CD4-positive, alpha-beta T cell treated with Interleukin-12 subunit alpha and Interleukin-12 subunit beta, for 1 hour (primary cell): ENCODE measurements around the gene TK1.
"Not testable (repeated sequence)": the region's sequence is repeated elsewhere in the genome, so short reads cannot be mapped to it uniquely, and the experiment has no call there.

Experiments
- DNase-seq: peaks from one replicate; pipeline ENCODE4 v3.0.0-alpha.2; 2020

TK1 gene

DNA sequence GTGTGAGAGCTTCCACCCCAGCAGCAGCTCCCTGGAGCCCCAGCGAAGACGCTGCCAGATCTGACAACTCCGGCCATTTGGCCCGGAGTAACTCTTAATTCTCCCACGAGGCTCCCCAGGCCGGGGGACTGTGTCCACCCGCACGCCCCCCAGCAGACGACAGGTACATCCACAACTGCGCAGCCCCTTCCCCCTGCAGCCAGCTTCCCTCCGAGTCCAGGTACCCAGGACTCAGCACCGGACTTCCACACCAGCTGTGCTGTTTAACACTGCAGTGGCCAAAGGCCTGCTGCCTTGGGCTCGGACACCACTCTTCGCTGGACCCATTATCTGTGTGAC lies 11.2 kb downstream of the TK1 start:
- DNase-seq, result no peak

DNA sequence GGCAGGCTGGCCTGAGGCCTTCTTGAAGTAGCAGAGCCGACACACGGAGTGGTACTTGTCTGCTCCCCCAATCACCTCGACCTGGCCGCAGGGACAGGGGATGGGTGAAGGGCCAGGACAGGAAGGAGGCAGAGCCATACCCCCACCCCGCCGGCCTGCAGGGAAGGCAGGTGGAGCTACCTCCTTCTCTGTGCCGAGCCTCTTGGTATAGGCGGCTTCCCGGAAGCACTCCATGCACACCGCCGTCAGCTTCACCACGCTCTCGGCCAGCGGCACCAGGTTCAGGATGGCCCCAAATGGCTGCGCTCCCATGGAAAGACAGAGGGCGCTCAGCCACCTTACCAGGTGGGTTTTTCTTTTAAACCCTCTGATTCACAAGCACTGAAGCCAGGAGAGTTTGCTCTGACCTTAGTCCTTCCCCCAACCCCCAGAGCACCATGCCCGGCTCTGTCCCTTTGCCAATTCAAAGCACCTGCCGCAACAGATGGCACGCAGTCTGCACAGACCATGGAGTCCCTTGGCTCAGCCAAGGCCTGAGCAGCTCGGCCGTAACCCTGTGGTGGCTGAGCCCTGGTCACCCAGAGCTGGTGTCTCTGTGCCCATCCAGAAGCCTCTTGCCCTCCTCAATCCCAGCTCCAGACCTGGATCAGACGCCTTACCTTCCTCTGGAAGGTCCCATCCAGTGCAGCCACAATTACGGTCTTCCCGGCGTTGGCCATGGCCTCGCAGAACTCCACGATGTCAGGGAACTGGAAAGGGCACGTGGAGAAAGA lies 11.8 kb downstream of the TK1 start:
- DNase-seq, result no peak

GRCh38 chr17:78174346-78174869 lies 12.4 kb downstream of the TK1 start:
- no peak for DNase-seq

- peak; percentile 52 for DNase-seq
Observed at GRCh38 chr17:78173097-78173715, 13.6 kb downstream of the TK1 start.

DNA sequence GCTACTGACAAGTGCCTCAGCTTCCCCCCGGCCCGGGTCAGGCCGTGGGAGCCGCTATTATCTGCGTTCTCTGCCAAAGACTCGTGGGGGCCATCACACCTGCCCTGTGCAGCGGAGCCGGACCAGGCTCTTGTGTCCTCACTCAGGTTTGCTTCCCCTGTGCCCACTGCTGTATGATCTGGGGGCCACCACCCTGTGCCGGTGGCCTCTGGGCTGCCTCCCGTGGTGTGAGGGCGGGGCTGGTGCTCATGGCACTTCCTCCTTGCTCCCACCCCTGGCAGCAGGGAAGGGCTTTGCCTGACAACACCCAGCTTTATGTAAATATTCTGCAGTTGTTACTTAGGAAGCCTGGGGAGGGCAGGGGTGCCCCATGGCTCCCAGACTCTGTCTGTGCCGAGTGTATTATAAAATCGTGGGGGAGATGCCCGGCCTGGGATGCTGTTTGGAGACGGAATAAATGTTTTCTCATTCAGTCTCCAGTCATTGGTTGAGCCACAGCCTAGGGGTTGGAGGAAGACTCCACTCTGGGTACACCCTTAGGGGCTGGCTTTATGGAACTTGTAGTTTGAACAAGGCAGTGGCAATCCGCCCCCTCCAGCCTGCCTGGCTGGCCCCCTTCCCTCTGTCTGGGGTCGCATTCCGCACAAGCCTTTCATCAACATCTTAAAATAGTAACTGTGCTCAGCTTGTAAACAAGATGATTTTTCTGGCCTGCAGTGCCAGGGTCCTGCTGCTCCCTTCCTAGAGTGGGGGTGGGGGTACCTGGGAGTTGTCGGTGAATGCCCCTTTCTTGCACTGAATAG lies 14.4 kb downstream of the TK1 start:
- DNase-seq, result no peak

DNA sequence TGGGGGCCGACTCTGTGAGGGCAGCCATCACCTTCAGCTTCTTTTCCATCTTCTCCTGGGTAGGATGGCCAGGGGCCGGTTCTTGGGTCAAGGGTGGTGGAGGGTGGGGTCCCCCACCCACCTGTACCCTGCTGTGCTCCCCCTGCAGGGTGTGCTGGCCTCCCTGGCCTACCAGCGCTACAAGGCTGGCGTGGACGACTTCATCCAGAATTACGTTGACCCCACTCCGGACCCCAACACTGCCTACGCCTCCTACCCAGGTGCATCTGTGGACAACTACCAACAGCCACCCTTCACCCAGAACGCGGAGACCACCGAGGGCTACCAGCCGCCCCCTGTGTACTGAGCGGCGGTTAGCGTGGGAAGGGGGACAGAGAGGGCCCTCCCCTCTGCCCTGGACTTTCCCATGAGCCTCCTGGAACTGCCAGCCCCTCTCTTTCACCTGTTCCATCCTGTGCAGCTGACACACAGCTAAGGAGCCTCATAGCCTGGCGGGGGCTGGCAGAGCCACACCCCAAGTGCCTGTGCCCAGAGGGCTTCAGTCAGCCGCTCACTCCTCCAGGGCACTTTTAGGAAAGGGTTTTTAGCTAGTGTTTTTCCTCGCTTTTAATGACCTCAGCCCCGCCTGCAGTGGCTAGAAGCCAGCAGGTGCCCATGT lies 15.1 kb downstream of the TK1 start:
- not testable (repeated sequence) for DNase-seq

GRCh38 chr17:78170692-78171590 lies 15.9 kb downstream of the TK1 start:
- no peak for DNase-seq

- DNase-seq, result peak; percentile 76
Observed at GRCh38 chr17:78168903-78169793, 17.7 kb downstream of the TK1 start.

GRCh38 chr17:78168242-78168902 lies 18.5 kb downstream of the TK1 start, which contains the start of gene SYNGR2:
SYNGR2 (plus strand) TSS chr17:78168581; CDS start chr17:78168617, 36 bp downstream.
- DNase-seq, result peak; percentile 90

GRCh38 chr17:78166416-78166815 lies 20.4 kb downstream of the TK1 start:
- no peak for DNase-seq

DNA sequence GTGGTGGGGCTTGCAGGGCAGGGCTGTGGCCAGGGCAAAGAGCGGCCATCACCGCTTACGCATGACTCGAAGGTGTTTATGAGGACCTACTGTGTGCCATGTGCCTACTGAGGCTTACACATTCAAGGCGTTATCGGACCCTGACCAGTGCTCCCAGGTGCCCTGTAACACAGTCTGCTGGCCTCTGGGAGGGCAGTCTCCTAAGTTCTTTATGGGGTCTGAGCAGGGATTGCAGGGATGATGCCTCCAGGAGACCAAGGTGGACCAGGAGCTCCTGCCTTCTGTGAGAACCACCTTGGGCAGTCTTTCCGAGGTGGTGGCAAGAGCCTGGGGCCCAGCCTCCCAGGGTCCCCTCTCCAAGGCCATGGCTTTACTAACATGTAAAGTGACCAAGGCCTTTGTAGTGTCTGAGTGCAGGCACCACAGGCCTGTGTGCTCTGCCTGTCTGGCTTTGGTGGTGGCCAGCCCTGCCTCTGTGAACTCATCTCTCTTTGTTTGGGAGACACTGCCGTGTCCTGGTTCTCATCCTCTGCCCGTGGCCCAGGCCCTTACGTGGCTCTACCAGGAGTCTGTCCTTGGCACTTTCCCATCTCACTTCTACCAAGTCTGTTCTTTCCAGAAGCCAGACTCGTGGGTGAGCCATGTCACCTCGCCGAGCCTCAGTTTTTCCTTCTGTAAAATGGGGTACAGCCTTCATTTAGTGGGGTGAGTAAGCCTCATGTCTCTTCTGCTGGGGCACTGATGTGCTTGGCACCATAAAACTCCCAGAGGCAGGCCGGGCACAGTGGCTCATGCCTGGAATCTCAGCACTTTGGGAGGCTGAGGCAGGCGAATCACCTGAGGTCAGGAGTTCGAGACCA lies 21.9 kb downstream of the TK1 start:
- no peak for DNase-seq

DNA sequence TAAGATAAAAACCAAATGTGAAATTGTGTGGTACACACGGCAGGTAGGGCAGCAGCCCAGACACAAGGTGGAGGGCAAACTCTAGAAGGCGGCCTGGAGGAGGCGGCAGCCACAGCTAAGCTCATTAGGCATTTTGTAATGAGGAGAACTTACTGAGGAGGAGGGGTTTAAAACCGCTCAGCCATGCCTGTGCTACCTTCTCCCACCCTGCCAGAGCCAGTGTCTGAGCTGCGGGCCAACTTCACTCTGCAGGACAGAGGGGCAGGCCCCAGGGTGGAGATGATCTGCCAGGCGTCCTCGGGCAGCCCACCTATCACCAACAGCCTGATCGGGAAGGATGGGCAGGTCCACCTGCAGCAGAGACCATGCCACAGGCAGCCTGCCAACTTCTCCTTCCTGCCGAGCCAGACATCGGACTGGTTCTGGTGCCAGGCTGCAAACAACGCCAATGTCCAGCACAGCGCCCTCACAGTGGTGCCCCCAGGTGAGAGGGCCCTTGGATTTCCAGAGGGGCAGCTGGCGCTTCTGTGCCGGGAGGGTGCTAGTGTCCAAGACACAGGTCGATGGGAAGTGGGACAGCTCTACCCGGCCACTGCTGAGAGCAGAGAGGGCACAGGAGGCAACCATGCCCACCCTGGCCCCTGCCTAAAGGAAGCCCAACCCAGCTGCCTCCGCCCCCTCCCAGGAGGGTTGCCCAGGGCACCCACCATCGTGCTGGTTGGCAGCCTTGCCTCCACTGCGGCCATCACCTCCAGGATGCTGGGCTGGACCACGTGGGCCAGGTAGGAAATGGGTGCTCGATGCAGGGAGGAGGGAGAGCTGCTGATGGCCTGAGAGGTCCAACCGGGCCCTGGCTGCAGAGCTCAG lies 22.7 kb downstream of the TK1 start:
- no peak for DNase-seq

DNA sequence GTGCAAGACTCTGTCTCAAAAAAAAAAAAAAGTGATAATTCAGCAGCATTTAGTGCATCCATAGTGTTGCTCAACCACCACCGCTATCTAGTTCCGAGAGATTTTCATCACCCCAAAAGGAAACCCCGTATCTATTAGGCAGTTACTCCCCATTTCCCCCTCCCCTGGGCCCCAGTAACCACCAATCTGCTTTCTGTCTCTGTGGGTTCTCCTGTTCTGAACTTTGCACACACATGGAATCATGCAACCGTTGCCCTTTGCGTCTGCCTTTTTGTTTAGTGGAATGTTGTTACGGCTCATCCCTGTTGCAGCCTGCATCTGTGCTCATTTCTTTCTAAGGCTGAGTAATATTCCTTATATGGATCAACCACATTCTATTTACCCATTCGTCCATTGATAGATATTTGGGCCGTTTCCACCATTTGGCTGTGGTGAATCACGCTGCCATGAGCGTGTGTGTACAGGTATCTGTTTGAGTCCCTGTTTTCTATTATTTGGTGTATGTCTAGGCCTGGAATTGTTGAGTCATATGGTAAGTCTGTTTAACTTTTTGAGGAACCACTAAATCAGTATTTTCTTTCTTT lies 27.2 kb downstream of the TK1 start:
- no peak for DNase-seq

- no peak for DNase-seq
Observed at GRCh38 chr17:78154903-78155811, 31.7 kb downstream of the TK1 start.

DNA sequence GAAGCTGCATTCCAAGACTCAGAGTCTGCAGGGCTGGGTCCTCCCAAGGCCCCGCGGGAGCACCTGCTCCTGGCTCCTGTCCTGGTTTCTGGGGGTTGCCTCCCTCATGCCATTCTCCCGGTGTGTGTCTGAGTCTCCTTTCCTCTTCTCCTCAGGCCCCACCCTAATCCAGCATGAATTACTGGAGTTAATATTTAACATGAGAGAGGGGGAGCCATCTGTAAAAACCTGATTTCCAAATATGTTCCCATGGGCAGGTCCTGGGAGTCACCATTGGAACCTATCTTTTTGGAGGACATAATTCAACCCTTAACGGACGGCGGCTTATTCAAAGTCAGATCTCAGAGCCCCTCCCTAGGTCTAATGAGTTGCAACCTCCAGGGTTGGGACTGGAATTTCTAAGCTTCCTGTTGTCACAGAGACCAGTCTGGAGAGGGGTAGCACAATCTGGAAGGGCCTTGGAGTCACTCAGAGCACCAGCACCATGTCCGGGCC lies 35.3 kb downstream of the TK1 start:
- DNase-seq, result no peak

DNA sequence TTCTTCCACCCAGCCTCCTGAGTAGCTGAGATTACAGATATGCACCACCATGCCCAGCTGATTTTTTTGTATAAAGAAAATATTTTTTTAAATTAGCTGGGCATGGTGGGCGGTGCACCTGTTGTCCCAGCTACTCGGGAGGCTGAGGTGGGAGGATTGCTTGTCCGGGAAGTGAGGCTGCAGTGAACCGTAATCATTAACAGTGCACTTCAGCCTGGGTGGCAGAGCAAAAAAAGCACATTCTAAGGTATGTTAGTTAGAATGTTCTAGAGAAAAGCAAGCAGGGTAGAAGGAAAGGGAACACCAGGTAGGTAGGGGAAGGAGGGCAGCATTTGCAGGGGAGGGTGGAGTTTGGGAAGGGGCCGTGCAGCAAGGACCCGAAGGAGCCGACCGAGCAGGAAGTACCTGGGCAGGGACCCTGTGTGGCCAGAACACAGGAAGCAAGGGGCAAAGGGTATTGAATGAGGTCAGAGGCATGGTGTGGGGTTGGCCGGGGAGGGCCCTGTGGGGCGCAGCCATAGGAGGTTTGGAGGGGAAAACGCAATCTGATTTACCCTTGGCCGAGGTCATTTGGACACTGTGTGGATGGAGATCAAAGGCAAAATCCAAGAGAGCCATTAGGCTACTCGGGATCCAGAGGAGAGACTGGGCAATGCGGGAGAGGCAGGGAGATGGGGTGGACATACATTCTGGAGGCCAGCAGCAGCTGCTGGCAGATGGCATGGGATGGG lies 38.4 kb downstream of the TK1 start:
- DNase-seq, result no peak
